Neural progenitor cell (in vitro differentiated cells): Measurements from ENCODE around the gene CRY1.

Experiments
- CTCF ChIP-seq: fragments of 200-600 bp; sonication (generic); IDR thresholded peaks from 2 replicates; pipeline ENCODE4 v1.5.1; 2017; ENCODE audit warnings: antibody characterized with exemption, mild to moderate bottlenecking
- EZH2phosphoT487 ChIP-seq: fragments of 200-600 bp; sonication (generic); IDR thresholded peaks from 2 replicates; pipeline ENCODE4 v1.6.1; 2017; ENCODE audit warnings: antibody characterized with exemption

- TF ChIP-seq CTCF (no peak), EZH2phosphoT487 (no peak)
Measured at GRCh38 chr12:107119091-107119490, 25.7 kb upstream of the CRY1 start.
